ENCODE data around the gene SLC30A5.
"Not testable (repeated sequence)": the region's sequence is repeated elsewhere in the genome, so short reads cannot be mapped to it uniquely, and the experiment has no call there.

The SLC30A5 gene

GRCh38 chr5:69084195-69084594 lies 9.6 kb upstream of the SLC30A5 start:
- H3K4me3 ChIP-seq (replicated peaks in 1 of 2; ENCODE audit: low read depth in 2 of 2, low read length in 2 of 2): no peak overlapping the region
- DNase-seq (ENCODE audit: low read depth in 2 of 2): no peak
- TF ChIP-seq CTCF (IDR thresholded peaks at IDR 0.05; ENCODE audit: low read depth, low read length): no peak

GRCh38 chr5:69084903-69085302 lies 8.9 kb upstream of the SLC30A5 start:
- DNase-seq (ENCODE audit: low read depth in 2 of 2): no peak
- TF ChIP-seq CTCF (IDR thresholded peaks at IDR 0.05; ENCODE audit: low read depth, low read length): no peak
- no peak overlapping the region for H3K4me3 ChIP-seq (replicated peaks in 1 of 2; ENCODE audit: low read depth in 2 of 2, low read length in 2 of 2)

GRCh38 chr5:69086206-69086605 lies 7.6 kb upstream of the SLC30A5 start:
- no peak for TF ChIP-seq CTCF (IDR thresholded peaks at IDR 0.05; ENCODE audit: low read depth, low read length)

GRCh38 chr5:69088006-69088405 lies 5.8 kb upstream of the SLC30A5 start:
- not testable (repeated sequence) for H3K4me3 ChIP-seq (replicated peaks in 1 of 2; ENCODE audit: low read depth in 2 of 2, low read length in 2 of 2); DNase-seq (ENCODE audit: low read depth in 2 of 2)

More at GRCh38 chr5:69086206-69086605, 7.6 kb upstream of the SLC30A5 start:
- no peak overlapping the region for H3K4me3 ChIP-seq (replicated peaks in 1 of 2; ENCODE audit: low read depth in 2 of 2, low read length in 2 of 2)
- DNase-seq (ENCODE audit: low read depth in 2 of 2): no peak

GRCh38 chr5:69090158-69090557 lies 3.7 kb upstream of the SLC30A5 start:
- TF ChIP-seq CTCF (IDR thresholded peaks at IDR 0.05; ENCODE audit: low read depth, low read length): no peak
- no peak overlapping the region for H3K4me3 ChIP-seq (replicated peaks in 1 of 2; ENCODE audit: low read depth in 2 of 2, low read length in 2 of 2)
- no peak for DNase-seq (ENCODE audit: low read depth in 2 of 2)

- TF ChIP-seq CTCF (IDR thresholded peaks at IDR 0.05; ENCODE audit: low read depth, low read length): no peak
- no peak for DNase-seq (ENCODE audit: low read depth in 2 of 2)
Observed at GRCh38 chr5:69091771-69092170, 2.0 kb upstream of the SLC30A5 start.

GRCh38 chr5:69092969-69093368 lies 845 bp upstream of the SLC30A5 start:
- H3K4me3 ChIP-seq (replicated peaks in 1 of 2; ENCODE audit: low read depth in 2 of 2, low read length in 2 of 2): no peak overlapping the region
- TF ChIP-seq CTCF (IDR thresholded peaks at IDR 0.05; ENCODE audit: low read depth, low read length): no peak
- no peak for DNase-seq (ENCODE audit: low read depth in 2 of 2)

More at GRCh38 chr5:69091771-69092170, 2.0 kb upstream of the SLC30A5 start:
- H3K4me3 ChIP-seq (replicated peaks in 1 of 2; ENCODE audit: low read depth in 2 of 2, low read length in 2 of 2): no peak overlapping the region

Data from cardiac fibroblast (primary cell).